OCI-LY3 (cell line): ENCODE measurements around the gene CISH.

Source experiments
- H2AFZ ChIP-seq: fragments of 200-600, 300-600 bp; shearing (Covaris generic); 2 replicates; pipeline ENCODE4 v1.6.0; 2014; ENCODE audit warnings: antibody characterized with exemption, low read depth, low read length
- H3K27ac ChIP-seq: fragments of 200-600, 300-600 bp; sonication (generic); 2 replicates; pipeline ENCODE4 v1.5.1; 2014; ENCODE audit warnings: mild to moderate bottlenecking, low read length, moderate library complexity, mixed read lengths
- H3K27me3 ChIP-seq: fragments of 200-600, 300-600 bp; sonication (generic); 2 replicates; pipeline ENCODE4 v1.6.1; 2014; ENCODE audit warnings: low read depth, low read length, mixed read lengths
- H3K36me3 ChIP-seq: fragments of 200-600, 300-600 bp; sonication (generic); replicated peaks from 2 replicates; pipeline ENCODE3; 2014; ENCODE audit warnings: low read depth, low read length, mixed read lengths
- H3K4me1 ChIP-seq: fragments of 300-600, 200-600 bp; sonication (generic); 2 replicates; pipeline ENCODE4 v1.6.1; 2014; ENCODE audit warnings: low read length, mixed read lengths
- H3K4me2 ChIP-seq: fragments of 200-600, 300-600 bp; sonication (generic); 2 replicates; pipeline ENCODE4 v1.6.1; 2014; ENCODE audit warnings: low read length, mixed read lengths
- H3K4me3 ChIP-seq: fragments of 300-600, 200-600 bp; sonication (generic); 2 replicates; pipeline ENCODE4 v1.5.1; 2014; ENCODE audit warnings: antibody characterized with exemption, mild to moderate bottlenecking, low read length, moderate library complexity
- H3K79me2 ChIP-seq: fragments of 300-600, 200-600 bp; shearing (Covaris generic); 2 replicates; pipeline ENCODE4 v1.6.1; 2014; ENCODE audit warnings: mild to moderate bottlenecking, low read length, mixed read lengths
- H3K9ac ChIP-seq: fragments of 300-600, 200-600 bp; shearing (Covaris generic); 2 replicates; pipeline ENCODE4 v1.6.0; 2014; ENCODE audit warnings: mild to moderate bottlenecking, low read length, moderate library complexity
- H3K9me3 ChIP-seq: fragments of 200-600, 300-600 bp; shearing (Covaris generic); 2 replicates; pipeline ENCODE4 v1.6.1; 2014; ENCODE audit warnings: low read length, mixed read lengths; ENCODE audit not compliant: insufficient read depth
- H4K20me1 ChIP-seq: fragments of 200-600, 300-600 bp; sonication (generic); 2 replicates; pipeline ENCODE4 v1.6.1; 2016; ENCODE audit warnings: low read length, mixed read lengths; ENCODE audit not compliant: insufficient read depth
- CTCF ChIP-seq: fragments of 200-600, 300-600 bp; sonication (generic); IDR thresholded peaks from 2 replicates; pipeline ENCODE4 v1.5.1; 2014; ENCODE audit warnings: antibody characterized with exemption, low read length, low read depth
- EZH2phosphoT487 ChIP-seq: fragments of 200-600 bp; shearing (Covaris generic); IDR thresholded peaks from 2 replicates; pipeline ENCODE4 v1.6.1; 2018; ENCODE audit warnings: antibody characterized with exemption, mixed run types, low read depth

Gene CISH

GRCh38 chr3:50600141-50600753 is 11.3 kb downstream of the CISH start:
- peak overlapping the region; percentile 31 for H3K27ac ChIP-seq
- peak overlapping the region; percentile 36 for H3K4me2 ChIP-seq
- no peaks in the 10 kb centered on the region for H3K79me2 ChIP-seq
- TF ChIP-seq CTCF = no peak
- no peak for TF ChIP-seq EZH2phosphoT487
- H3K4me3 ChIP-seq = no peak overlapping the region
- H3K36me3 ChIP-seq = no peaks in the 10 kb centered on the region
- no peaks in the 10 kb centered on the region for H4K20me1 ChIP-seq
- H3K9me3 ChIP-seq = no peaks in the 10 kb centered on the region
- peaks cover 33% of the 10 kb centered on the region for H3K4me1 ChIP-seq
- H2AFZ ChIP-seq = peak overlapping the region; percentile 63; the same call in 1 of the 2 replicates
- peak overlapping the region; percentile 40; the same call in 1 of the 2 replicates for H3K9ac ChIP-seq
- H3K27me3 ChIP-seq = no peaks in the 10 kb centered on the region

GRCh38 chr3:50599716-50600118 is 11.9 kb downstream of the CISH start:
- Histone ChIP-seq H3K27me3 (no peaks in the 10 kb centered on the region), H3K4me1 (peaks cover 28% of the 10 kb centered on the region), H3K36me3 (no peaks in the 10 kb centered on the region), H3K9me3 (no peaks in the 10 kb centered on the region), H3K79me2 (no peaks in the 10 kb centered on the region), H3K27ac (no peak overlapping the region), H3K9ac (no peak overlapping the region), H4K20me1 (no peaks in the 10 kb centered on the region), H3K4me2 (no peak overlapping the region), H3K4me3 (no peak overlapping the region), H2AFZ (no peak overlapping the region)
- TF ChIP-seq CTCF (no peak), EZH2phosphoT487 (no peak)

- no peaks in the 10 kb centered on the region for H4K20me1 ChIP-seq
- no peak overlapping the region for H3K9ac ChIP-seq
- no peak overlapping the region for H3K4me3 ChIP-seq
- no peaks in the 10 kb centered on the region for H3K79me2 ChIP-seq
- no peak for TF ChIP-seq EZH2phosphoT487
- TF ChIP-seq CTCF = no peak
- H3K4me2 ChIP-seq = no peak overlapping the region
- H2AFZ ChIP-seq = no peak overlapping the region
- H3K4me1 ChIP-seq = peaks cover 23% of the 10 kb centered on the region
- H3K27me3 ChIP-seq = no peaks in the 10 kb centered on the region
- H3K27ac ChIP-seq = no peak overlapping the region
- H3K9me3 ChIP-seq = no peaks in the 10 kb centered on the region
- no peaks in the 10 kb centered on the region for H3K36me3 ChIP-seq
Measured at GRCh38 chr3:50599115-50599715, 12.4 kb downstream of the CISH start.

GRCh38 chr3:50594253-50594785 is 17.3 kb downstream of the CISH start:
- no peak overlapping the region for H3K27ac ChIP-seq
- H3K27me3 ChIP-seq = no peaks in the 10 kb centered on the region
- no peaks in the 10 kb centered on the region for H4K20me1 ChIP-seq
- no peaks in the 10 kb centered on the region for H3K36me3 ChIP-seq
- H3K9me3 ChIP-seq = no peaks in the 10 kb centered on the region
- H3K79me2 ChIP-seq = no peaks in the 10 kb centered on the region
- H3K4me1 ChIP-seq = peaks cover 30% of the 10 kb centered on the region
- no peak overlapping the region for H2AFZ ChIP-seq
- no peak overlapping the region for H3K9ac ChIP-seq
- no peak for TF ChIP-seq CTCF
- TF ChIP-seq EZH2phosphoT487 = no peak
- no peak overlapping the region for H3K4me2 ChIP-seq
- H3K4me3 ChIP-seq = no peak overlapping the region
